HTERT RPE-1 (cell line): ENCODE measurements around the gene PACRG.

ENCODE experiments used
- in situ Hi-C: fragments of 300-500 bp; cut with MboI; formaldehyde crosslinking; loops from 4 replicates; pipeline ENCODE4 v1.14.3; 2020; ENCODE audit warnings: low sequenced_read_pairs

PACRG gene

DNA sequence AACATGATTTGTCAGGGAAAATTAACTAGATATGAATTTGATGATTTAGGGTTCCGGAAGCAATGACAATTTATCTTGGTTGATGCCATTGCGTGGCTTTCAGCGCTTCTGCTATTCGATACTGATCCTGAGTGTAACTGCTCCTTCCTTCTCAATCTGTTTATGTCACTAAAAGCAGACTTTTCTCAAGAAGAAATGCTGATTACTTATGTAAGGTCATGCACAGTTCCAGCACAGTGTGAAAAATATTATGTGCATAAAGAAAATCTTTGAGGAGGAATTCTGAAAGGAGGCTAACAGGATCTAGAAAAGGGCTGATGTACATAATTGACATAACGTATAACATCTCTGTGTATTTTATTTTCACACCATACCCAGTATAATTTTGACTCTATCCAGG, 336.6 kb downstream of the PACRG start:
- in situ Hi-C loops, result no loop called here

DNA sequence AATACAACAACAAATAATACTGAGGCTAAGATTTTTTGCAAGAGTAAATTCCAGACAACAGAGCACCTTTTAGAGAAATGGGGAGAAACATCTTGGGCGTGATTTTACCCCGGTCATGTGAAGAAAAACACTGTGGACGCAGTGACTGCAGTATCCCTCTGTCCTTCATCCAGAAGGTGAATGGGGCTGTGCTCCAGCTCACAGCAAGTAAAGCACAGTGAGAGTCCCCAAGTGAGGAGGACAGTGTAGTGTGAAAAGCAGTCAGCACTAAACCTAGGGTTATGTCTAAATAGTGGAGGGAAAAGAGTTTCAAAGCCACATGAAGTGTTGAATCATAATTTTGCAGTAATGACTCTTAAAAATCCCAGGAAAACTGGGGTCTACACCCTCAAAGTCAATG, 338.4 kb downstream of the PACRG start:
- in situ Hi-C loops, result no loop called here

DNA sequence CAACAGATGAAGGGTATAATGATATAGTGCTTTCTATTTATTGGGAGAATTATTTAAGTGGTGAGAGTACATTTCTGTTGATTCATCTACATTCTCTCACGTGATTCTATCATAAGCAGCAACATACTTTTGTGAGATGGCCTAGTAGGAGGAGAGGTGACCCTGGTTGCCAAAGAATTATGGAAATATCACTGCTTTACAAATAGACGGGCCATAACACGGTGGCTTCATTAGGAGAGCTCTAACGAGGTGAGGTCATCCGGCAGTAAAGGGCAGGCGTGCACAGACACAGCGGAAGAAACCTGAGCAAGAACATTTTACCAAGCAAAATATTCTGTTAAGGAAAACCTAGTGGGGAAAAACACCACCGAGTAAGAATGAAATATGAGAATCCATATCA, 349.4 kb downstream of the PACRG start:
- in situ Hi-C loops, result no loop called here

DNA sequence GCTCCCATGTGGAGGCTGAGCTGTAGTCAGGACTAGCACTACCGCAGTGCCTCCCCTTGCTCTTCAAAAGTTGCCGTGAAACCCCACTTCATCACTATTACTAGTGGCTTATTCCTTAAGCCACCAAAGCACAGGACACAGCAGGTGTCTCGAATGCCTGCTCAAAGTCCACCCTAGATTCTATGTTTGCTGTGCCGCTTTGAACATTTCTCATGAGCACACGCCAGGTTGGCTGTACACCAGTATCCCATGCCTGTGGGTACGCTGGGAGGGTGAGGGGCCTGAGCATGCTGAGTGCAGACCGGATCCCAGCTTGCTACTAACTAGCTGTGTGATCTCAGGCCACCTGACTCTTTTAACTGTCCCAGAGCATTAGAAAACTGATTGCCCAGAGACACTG, 350.9 kb downstream of the PACRG start:
- in situ Hi-C loops, result no loop called here

DNA sequence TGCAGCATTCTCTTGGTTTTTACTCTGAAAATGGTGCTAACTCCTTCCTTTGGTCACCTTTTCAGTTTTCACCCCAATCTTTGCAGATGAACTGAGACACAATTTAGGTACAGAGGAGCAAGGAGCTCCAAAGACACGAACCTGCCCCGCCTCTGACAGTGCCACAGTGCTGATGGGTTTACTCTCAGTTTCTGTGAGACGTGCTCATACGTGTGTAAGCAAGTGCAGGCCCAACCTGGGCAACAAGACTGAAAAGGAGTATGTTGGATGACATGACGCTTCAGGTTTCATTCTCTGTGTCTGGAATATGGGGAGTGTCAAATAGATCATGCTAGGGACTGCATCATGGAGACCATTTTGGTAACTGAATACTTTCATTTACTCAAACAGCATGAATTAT, 352.5 kb downstream of the PACRG start:
- in situ Hi-C loops, result no loop called here

DNA sequence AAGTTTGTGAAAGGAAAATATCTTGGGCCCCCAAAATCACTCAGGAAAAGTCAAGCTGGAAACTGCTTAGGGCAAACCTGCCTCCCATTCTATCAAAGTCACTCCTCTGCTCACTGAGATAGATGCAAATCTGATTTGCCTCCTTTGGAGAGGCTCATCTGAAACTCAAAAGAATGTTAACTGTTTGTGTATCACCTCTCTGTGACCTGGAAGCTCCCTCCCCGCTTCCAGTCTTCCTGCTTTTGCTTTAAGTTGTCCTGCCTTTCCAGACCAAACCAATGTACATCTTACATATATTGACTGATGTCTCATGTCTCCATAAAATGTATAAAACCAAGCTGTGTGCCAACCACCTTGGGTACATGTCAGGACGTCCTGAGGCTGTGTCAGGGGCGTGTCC, 355.4 kb downstream of the PACRG start:
- in situ Hi-C loops, result no loop called here

DNA sequence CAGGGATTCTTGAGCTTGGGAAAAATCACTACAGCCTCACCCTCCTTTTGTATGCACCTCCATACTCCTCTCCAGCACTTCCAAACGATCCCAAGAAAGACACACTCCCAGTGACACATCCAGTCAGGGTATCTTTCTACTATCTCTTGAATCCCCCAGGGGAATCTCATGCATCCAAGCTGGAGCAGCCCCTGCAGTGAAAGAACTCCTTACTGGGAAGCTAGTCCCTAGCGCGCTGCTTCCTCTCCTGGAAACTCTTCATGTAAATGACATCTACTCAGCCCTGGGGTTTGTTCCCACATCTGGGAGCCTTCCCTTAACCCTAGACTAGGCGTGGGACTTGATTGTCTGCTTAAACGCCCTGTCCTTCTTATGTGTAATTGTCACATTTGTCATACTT, 357.7 kb downstream of the PACRG start:
- in situ Hi-C loops, result no loop called here

DNA sequence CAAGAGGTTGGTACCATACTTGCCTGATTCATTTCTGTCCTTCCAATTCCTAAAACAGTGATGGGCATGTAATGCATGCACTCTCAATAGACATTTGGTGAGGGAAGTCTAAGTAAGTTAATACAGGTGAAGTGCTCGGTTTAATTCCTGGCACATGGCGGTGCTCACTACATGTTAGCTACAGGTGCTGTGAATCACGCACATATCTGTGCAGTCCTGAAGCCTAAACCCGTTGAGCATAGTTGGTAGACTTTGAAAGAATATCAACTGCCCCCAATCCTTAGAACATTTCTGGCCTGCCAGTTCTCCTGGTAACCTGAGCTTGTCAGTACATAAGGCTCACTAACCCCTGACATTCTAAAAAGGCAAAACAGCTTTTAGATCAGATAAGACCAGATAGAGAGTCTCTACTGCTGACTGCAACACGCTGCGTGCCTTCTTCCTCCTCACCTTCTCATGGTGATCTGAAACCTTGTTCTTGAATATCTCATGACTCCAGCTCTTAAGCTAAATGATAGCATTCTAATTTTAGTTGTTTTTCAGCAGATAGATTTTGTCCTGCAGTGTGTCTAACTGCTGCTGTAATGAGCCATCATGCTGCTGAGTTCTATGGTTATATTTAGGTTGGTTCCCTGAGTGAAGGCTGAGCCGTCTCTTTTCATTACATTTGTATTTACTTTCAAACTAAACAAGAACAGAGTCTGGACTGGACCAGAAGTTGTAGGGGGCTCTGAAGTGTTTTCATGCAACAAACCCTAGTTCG, 358.3 kb downstream of the PACRG start:
- in situ Hi-C loops, result no loop called here

DNA sequence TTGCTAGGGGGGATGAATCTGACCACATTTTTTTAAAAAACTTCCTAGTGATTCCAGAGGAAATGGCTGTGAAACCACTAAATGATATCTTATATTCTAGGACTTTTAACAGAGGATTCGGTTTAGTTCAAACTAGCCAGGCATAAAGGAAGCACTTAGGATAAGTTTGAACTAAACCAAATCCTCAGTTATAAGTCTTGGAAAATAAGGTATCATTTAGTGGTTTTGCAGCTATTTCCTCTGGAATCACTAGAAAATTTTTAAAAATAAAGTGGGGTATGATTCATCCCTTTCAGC, 358.8 kb downstream of the PACRG start:
- in situ Hi-C loops, result no loop called here

DNA sequence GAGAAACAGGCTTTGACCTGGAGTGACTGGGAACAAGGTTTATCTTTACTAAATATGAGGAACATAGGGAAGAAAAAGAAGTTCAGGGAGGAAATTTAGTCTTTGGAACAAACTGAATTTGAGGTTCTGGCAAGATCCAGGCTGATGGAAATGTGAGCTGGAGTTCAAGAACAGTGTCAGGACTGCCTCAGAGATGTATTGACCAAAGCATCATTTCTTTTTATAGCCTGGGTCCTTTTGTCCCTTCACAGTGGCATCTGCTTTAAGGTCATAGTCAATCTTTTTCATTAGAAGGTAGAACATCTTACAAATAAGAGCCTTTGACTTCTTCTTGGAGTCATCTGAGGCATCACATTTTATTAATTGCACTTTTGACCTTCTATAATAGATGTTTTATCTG, 360.2 kb downstream of the PACRG start:
- in situ Hi-C loops, result no loop called here

DNA sequence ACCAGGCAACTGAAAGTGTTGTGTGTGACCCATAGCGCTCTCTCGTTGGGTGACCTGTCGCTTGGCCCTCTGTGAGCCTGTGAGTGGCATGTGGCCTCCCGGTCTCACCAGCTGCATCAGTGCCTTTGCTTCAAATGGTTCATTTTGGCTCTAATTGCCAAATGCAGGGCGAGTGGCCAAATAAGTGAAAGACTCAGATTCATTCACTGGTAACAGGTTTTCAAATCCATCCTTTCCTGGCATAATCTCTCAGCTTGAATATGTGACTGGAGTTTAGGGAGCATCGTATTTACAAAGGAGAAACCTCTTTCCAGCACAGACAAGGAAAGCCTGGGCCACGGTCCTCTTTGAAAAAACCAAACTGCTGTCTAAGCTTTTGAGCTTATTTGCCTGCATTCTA, 365.1 kb downstream of the PACRG start:
- in situ Hi-C loops, result no loop called here

DNA sequence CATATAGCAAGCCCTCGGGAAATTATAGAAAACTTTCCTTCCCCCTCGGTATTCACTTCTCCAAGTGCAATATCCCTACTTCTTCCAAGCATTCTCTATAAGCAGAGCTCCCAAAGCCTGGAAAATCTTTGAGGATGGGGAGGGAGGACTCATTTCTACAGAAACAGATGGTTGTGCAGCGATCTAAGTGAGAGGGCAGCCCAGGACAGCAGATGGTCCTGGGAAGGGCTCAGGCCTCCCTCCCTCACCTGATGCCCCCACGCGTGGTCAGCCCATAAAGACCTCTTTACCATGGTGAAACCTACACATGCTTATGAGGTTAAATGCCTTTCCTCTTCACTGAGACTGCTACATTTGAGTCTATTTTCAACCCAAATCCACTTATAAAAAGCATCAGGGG, 367.1 kb downstream of the PACRG start:
- in situ Hi-C loops, result no loop called here

DNA sequence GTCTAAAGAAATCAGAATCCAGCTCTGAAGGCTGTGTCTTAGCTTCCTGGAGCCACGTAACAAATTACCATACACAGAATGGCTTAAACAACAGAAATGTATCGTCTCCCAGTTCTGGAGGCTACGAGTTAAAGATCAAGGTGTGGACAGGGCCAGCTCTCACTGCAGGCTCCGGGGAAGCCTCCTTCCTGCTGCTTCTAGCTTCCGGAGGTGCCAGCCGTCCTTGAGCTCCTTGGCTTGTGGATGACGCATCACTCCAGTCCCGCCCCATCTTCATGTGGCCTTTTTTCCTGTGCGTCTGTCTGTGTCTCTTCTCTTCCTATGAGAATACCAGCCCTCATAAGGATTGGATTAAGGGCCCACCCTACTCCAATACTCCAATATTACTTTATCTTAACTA, 367.6 kb downstream of the PACRG start:
- in situ Hi-C loops, result no loop called here

DNA sequence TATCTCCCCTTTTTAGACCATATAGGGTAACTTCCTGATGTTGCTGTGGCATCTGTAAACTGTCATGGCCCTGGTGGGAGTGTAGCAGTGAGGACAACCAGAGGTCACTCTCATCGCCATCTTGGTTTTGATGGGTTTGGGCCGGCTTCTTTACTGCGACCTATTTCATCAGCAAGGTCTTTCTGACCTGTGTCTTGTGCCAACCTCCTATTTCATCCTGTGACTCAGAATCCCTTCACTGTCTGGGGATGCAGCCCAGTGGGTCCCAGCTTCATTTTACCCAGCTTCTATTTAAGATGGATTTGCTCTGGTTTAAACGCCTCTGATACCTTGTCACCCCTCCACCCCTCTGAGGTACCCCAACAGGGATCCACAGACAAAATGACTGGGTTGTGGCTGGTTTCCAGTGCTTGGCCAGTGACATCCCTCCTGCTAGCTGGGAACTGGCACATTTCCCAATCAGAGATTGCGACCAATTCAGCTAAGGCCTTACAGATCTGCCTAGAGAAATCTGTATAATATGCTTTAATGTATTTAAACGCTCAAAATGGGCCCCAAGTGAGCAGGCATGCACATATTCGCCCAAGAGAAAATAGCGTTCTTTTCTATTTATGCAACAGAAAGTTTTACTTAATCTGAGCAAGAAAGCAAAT, 371.2 kb downstream of the PACRG start:
- in situ Hi-C loops, result no loop called here

DNA sequence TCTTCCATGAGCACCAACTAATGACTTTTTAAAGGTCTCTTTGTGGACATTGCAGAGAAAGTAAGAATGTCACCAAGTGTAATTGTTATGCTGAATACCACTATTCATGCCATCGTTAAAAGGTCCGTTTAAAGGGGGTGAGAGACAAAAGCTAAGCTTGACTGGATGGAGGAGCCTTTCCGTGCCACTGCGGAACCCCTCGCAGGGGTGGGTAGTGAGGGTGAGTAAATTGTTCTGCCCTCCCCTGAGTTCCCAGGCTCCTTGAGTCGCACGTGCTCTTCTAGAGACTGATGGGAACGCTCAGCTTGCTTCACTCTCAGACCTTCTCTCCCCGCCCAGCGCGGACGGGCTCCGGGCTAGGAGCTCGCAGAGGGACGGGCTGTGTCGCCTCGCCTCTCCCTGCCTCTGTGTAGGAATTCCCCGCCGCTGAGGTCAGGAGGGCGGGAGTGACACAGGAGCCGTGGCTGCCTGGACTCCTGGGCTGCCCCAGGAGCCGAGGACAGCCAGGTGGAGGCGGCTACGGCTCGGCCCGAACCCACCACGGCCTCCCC, 371.9 kb downstream of the PACRG start:
- in situ Hi-C loops, result no loop called here

DNA sequence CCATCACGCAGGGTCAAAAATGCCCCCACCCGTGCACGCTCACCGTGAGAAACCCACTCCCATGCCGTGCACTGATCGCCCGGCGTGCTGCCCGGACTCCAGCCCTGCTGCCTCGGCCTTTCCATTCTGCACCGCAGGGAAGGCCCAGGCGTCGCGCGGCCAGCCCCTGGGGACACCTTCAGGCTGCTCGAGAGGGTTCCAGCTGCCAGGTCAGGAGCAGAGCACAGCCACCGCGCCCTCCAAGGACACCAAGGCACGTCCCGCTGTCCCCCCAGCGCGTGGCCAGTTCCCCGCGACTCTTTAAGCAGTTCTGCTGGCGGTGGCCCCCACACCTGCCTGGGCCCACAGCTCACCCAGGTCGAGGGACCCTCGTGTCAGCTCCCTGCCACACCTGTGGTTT, 372.5 kb downstream of the PACRG start:
- in situ Hi-C loops, result no loop called here

DNA sequence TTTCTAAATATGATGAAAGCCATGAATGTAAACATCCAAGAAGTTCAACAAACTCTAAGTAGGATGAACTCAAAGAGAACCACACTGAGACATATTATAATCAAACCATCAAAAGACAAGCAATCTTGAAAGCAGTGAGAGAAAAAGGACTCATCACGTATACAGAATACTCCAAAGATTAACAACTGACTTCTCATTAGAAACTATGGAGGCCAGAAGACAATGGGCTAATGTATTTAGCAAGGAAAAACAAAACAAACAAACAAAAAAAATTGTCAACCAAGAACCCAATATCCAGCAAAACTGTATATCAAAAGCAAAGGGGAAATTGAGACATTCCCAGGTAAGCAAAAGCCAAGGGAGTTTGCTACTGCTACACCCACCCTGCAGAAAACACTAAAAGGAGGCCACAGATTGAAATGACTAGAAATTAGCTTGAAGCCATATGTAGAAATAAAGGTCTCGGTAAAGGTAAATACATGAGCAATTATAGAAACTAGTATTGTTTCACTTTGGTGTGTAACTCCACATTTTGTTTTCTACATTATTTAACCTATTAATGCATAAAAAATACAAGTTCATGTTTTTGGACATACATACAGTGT, 385.7 kb downstream of the PACRG start:
- in situ Hi-C loops, result no loop called here

DNA sequence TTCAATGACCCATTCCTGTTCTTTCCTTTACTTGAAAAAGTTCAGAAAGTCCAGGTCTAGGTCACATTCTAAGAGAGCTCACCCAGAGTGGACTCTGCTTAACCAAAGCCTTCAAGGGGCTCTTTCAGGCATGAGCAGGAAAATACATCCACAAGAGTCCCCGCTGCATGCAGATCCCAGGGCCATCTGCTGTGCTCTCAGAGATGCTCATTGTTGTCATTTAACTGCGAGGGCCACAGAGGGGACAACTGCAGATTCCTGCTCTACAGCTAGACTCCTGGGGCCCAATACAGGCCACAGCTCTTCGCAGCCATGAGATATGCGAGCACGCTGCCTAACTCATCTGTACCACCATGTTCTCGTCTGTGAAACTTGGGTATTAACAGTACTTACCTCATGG, 391.2 kb downstream of the PACRG start:
- in situ Hi-C loops, result no loop called here

DNA sequence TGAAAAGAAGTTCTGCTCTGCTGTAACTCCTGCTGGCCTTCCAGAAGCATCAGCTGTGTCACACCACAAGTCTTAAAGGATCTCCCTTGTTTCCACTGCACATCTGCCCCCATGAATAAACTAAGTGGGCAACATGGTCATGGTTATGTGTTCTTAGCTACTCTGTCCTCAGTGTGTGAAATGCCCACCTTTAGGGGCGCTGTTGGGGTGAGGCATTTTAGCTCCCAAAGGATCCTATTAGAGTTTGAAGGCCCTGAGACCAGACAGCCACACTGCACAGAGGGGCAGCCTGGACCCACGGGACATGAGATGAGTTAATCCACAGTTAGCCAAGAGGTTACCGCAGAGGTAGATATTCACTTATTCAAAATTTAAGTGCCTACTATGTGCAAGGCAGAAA, 392.4 kb downstream of the PACRG start:
- in situ Hi-C loops, result no loop called here

DNA sequence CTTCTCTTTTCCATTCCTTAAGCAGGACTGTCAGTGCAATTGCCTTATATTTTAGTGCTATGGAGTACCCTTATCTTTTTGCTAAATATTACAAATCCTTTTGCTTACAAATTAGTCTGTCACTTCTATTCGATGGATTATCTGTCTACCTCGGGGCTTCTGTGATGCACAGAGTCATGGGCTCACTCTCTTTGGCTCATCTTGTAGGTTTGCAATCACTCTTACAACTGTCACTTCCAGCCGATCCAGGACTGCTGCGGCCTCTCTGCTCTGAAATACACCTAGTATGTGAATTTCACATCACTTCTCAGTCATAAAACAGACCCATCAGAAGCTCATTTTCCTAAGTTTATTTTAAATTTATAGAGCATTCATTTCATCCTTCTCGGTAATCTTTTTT, 393.5 kb downstream of the PACRG start:
- in situ Hi-C loops, result no loop called here

DNA sequence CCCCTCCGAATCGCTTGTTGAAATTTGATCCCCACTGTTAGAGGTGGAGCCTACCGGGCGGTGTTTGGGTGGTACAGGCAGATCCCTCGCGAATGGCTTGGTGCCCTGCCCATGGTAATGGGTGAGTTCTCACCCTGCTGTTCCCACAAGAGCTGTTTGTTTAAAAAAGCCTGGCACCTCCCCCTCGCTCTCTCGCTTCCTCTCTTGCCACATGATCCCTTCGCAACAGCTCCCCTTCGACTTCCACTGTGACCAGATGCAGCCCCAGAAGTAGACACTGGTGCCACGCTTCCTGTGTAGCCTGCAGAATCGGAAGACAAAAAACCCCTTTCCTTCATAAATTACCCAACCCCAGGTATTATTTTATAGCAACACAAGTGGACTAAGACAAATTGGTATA, 394.6 kb downstream of the PACRG start:
- in situ Hi-C loops, result no loop called here

DNA sequence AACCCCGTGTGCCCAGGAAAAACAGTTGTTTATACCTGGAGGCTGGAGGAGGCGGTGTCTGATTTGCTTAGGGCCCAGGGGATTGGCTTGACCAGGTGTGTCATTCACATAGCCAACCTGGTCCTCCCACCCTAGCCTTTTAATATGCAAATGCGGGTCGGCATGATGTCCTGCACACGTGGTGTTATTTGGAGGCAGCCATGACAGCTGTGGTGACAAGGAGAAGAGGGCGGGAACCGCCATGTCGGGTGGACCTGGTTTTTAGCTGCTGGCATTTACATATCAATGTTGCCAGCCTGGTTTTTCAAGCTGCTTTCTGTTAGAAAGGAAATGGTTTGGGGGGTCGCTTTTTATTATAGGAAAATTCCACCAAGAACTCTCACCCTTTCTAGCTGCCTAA, 395.3 kb downstream of the PACRG start:
- in situ Hi-C loops, result no loop called here
